B cell (primary cell): ENCODE data around the gene MAD1L1.

Source experiments
- CTCF ChIP-seq: fragments of 200-600 bp; IDR thresholded peaks from one replicate; pipeline ENCODE4 v1.8.0; 2022; ENCODE audit warnings: antibody characterized with exemption, mild to moderate bottlenecking
- EZH2 ChIP-seq: IDR thresholded peaks from 2 replicates; pipeline ENCODE4 v1.6.1; 2012; ENCODE audit warnings: borderline replicate concordance, low read depth, mild to moderate bottlenecking, moderate library complexity, low read length; ENCODE audit not compliant: insufficient read depth, poor library complexity, severe bottlenecking

- no peak for TF ChIP-seq CTCF
- no peak for TF ChIP-seq EZH2
Measured at GRCh38 chr7:1940863-1941262, 291.9 kb downstream of the MAD1L1 start.
